Frontal cortex (tissue), 1 donor: Measurements from ENCODE around the gene ITIH3. TPM values are rescaled to one million over a fixed set of nuclear protein-coding genes. Genes with fewer than 3 reads are reported as not detected.

ENCODE experiments used
- small RNA-seq: library from RNA; depleted of rRNA; stranded (forward); fragments of <200 nt; gene quantifications from one replicate; pipeline ENCODE3, GENCODE V24; 2014
- total RNA-seq: library from RNA; depleted of rRNA; stranded (reverse); fragments of >200 nt; gene quantifications from one replicate; pipeline ENCODE4 v1.2.3, GENCODE V29; 2014

ITIH3 gene
- total RNA-seq, 1 donor from 2014 or later = not detected

Small RNA genes within 50 kb of the gene (small RNA-seq; reads per million reads assigned to genes)
- gene MIR8064 (not detected), gene MUSTN1 (not detected)

Other genes starting within 250 kb of the ITIH3 start
- gene PBRM1, start 108.9 kb upstream of the ITIH3 start, total RNA-seq = 181 TPM
- gene GNL3, start 108.8 kb upstream of the ITIH3 start, total RNA-seq = 70.1 TPM
- gene GLT8D1, start 89.0 kb upstream of the ITIH3 start, total RNA-seq = 57.9 TPM
- 39.9 TPM for gene SPCS1, start 88.7 kb upstream of the ITIH3 start, total RNA-seq
- 53.4 TPM for gene NEK4, start 23.9 kb upstream of the ITIH3 start, total RNA-seq
- not detected for gene ITIH1, start 17.2 kb upstream of the ITIH3 start, total RNA-seq
- gene ITIH4, start 35.9 kb downstream of the ITIH3 start, total RNA-seq = 6.1 TPM
- not detected for gene MUSTN1, start 40.2 kb downstream of the ITIH3 start, total RNA-seq
- 12.6 TPM for gene STIMATE, start 102.8 kb downstream of the ITIH3 start, total RNA-seq